GM20000 (cell line): Measurements from ENCODE around the gene PPHLN1.
"Not testable (repeated sequence)": the region's sequence is repeated elsewhere in the genome, so short reads cannot be mapped to it uniquely, and the experiment has no call there.

Source experiments
- DNase-seq: peaks from one replicate; pipeline ENCODE4 v3.0.0; 2012; ENCODE audit warnings: low spot score
- CTCF ChIP-seq: IDR thresholded peaks from 2 replicates; pipeline ENCODE4 v1.5.1; 2012; ENCODE audit warnings: mild to moderate bottlenecking, control low read depth; ENCODE audit errors: extremely low read depth, missing control alignments

Gene PPHLN1

GRCh38 chr12:42380733-42381132, 54.8 kb downstream of the PPHLN1 start:
- no peak for TF ChIP-seq CTCF
- DNase-seq: no peak

GRCh38 chr12:42382013-42382696, 56.2 kb downstream of the PPHLN1 start:
- no peak for TF ChIP-seq CTCF
- DNase-seq: no peak

GRCh38 chr12:42385326-42385841, 59.4 kb downstream of the PPHLN1 start:
- DNase-seq: no peak
- no peak for TF ChIP-seq CTCF

- TF ChIP-seq CTCF: no peak
- no peak for DNase-seq
Measured at GRCh38 chr12:42386308-42386707, 60.3 kb downstream of the PPHLN1 start.

- DNase-seq: not testable (repeated sequence)
Measured at GRCh38 chr12:42388086-42388485, 62.1 kb downstream of the PPHLN1 start.

GRCh38 chr12:42394429-42394828, 68.5 kb downstream of the PPHLN1 start:
- DNase-seq: no peak
- TF ChIP-seq CTCF: no peak

- no peak for DNase-seq
- no peak for TF ChIP-seq CTCF
Measured at GRCh38 chr12:42396473-42397259, 70.7 kb downstream of the PPHLN1 start.
